GM23248 (cell line): ENCODE measurements around the gene TNS3. TPM values are rescaled to one million over a fixed set of nuclear protein-coding genes. Genes with fewer than 3 reads are reported as not detected.

ENCODE experiments used
- DNase-seq: peaks from one replicate; pipeline ENCODE4 v3.0.0-alpha.2; 2015
- H2AFZ ChIP-seq: fragments of 200-600 bp; sonication (generic); 2 replicates; pipeline ENCODE4 v1.6.1; 2016; ENCODE audit warnings: antibody characterized with exemption
- H3F3A ChIP-seq: fragments of 200-600 bp; sonication (generic); 2 replicates; pipeline ENCODE4 v1.6.1; 2016; ENCODE audit warnings: mild to moderate bottlenecking, antibody characterized with exemption, mixed run types; ENCODE audit not compliant: insufficient read depth
- H3K27ac ChIP-seq: fragments of 200-600 bp; sonication (generic); 2 replicates; pipeline ENCODE4 v1.5.1; 2016; ENCODE audit warnings: mild to moderate bottlenecking
- H3K27me3 ChIP-seq: fragments of 200-600 bp; sonication (generic); replicated peaks from 2 replicates; pipeline ENCODE4 v1.6.1; 2016; ENCODE audit warnings: mild to moderate bottlenecking; ENCODE audit not compliant: insufficient read depth
- H3K36me3 ChIP-seq: fragments of 200-600 bp; sonication (generic); 2 replicates; pipeline ENCODE4 v1.6.1; 2016; ENCODE audit warnings: low read depth, mild to moderate bottlenecking
- H3K4me1 ChIP-seq: fragments of 200-600 bp; sonication (generic); 2 replicates; pipeline ENCODE4 v1.6.1; 2016; ENCODE audit warnings: mild to moderate bottlenecking; ENCODE audit not compliant: insufficient read depth
- H3K4me2 ChIP-seq: fragments of 200-600 bp; sonication (generic); one replicate; pipeline ENCODE4 v1.6.1; 2016; ENCODE audit warnings: mild to moderate bottlenecking; ENCODE audit not compliant: unreplicated experiment
- H3K4me3 ChIP-seq: fragments of 200-600 bp; sonication (generic); 2 replicates; pipeline ENCODE4 v1.5.1; 2016; ENCODE audit warnings: mild to moderate bottlenecking
- H3K79me2 ChIP-seq: fragments of 200-600 bp; sonication (generic); 2 replicates; pipeline ENCODE4 v1.6.1; 2016; ENCODE audit warnings: mild to moderate bottlenecking; ENCODE audit not compliant: insufficient read depth
- H3K9ac ChIP-seq: fragments of 200-600 bp; sonication (generic); 2 replicates; pipeline ENCODE4 v1.6.1; 2016; ENCODE audit warnings: mild to moderate bottlenecking
- H3K9me2 ChIP-seq: fragments of 200-600 bp; sonication (generic); 2 replicates; pipeline ENCODE4 v1.6.1; 2016; ENCODE audit warnings: mixed run types, mild to moderate bottlenecking, moderate library complexity; ENCODE audit not compliant: insufficient read depth
- H3K9me3 ChIP-seq: fragments of 200-600 bp; sonication (generic); one replicate; pipeline ENCODE4 v1.6.1; 2017; ENCODE audit warnings: low read depth
- H4K20me1 ChIP-seq: fragments of 200-600 bp; sonication (generic); 2 replicates; pipeline ENCODE4 v1.6.0; 2016; ENCODE audit not compliant: insufficient read depth
- EZH2 ChIP-seq: fragments of 200-600 bp; sonication (generic); IDR thresholded peaks from 2 replicates; pipeline ENCODE4 v1.6.1; 2018; ENCODE audit warnings: antibody characterized with exemption, mild to moderate bottlenecking; ENCODE audit not compliant: insufficient read depth, poor library complexity, severe bottlenecking
- EZH2phosphoT487 ChIP-seq: fragments of 200-600 bp; sonication (generic); IDR thresholded peaks from 2 replicates; pipeline ENCODE4 v1.6.1; 2018; ENCODE audit warnings: antibody characterized with exemption, moderate library complexity, mild to moderate bottlenecking, low read depth; ENCODE audit not compliant: insufficient read depth
- WGBS, 2 experiments: methylation state at CpG; one replicate each; pipeline ENCODE4 v1.1.6; 2015 to 2017; ENCODE audit warnings: low lambda C conversion rate in 2 of 2, low coverage in 1 of 2; ENCODE audit errors: missing lambda C conversion rate in 2 of 2; 5-methylcytosine and 5-hydroxymethylcytosine counted together
- in situ Hi-C: fragments of 300-500 bp; cut with MboI; formaldehyde crosslinking; loops from 2 replicates; pipeline ENCODE4 v1.15.0; 2020
- polyA plus RNA-seq: library from polyadenylated mRNA; unstranded; fragments of >200 nt; fragmentation: Nextera tagmentation; extraction: Ambion mirVana; gene quantifications from 2 replicates; pipeline ENCODE4 v1.2.1, GENCODE V29; 2016
- total RNA-seq: library from RNA; depleted of rRNA; stranded (reverse); fragments of >200 nt; shearing (Covaris generic); gene quantifications from 2 replicates; pipeline ENCODE4 v1.2.3, GENCODE V29; 2014

Gene TNS3
- total and polyA plus RNA-seq, 2 experiments from 2014 or later: 18.6 to 47.0 TPM

- in situ Hi-C loops: no loop called here
- DNase-seq: peak; percentile 60
- H3F3A ChIP-seq: peaks cover under 1% of the 10 kb centered on the region
- TF ChIP-seq EZH2phosphoT487 (no peak), EZH2 (no peak)
- WGBS, 2 experiments: 62 to 64% methylated on average over 22 of the region's 22 CpGs
- H3K4me3 ChIP-seq: peak overlapping the region; percentile 32
- H3K79me2 ChIP-seq: peaks cover 18% of the 10 kb centered on the region
- 0 out of 2 replicates have a peak overlapping the region, but pooled peaks have one; percentile 4 for H2AFZ ChIP-seq
- H3K27ac ChIP-seq: 0 out of 2 replicates have a peak overlapping the region, but pooled peaks have one; percentile 21
- H3K9ac ChIP-seq: peak overlapping the region; percentile 48
- no peaks in the 10 kb centered on the region for H3K9me2 ChIP-seq
- H3K27me3 ChIP-seq: no peaks in the 10 kb centered on the region
- H4K20me1 ChIP-seq: no peaks in the 10 kb centered on the region
- H3K4me2 ChIP-seq: peak overlapping the region; percentile 33
- peaks cover 25% of the 10 kb centered on the region for H3K4me1 ChIP-seq
- H3K36me3 ChIP-seq: no peaks in the 10 kb centered on the region
- H3K9me3 ChIP-seq: no peaks in the 10 kb centered on the region
Measured at GRCh38 chr7:47540387-47541350, 41.2 kb downstream of the TNS3 start.

- peaks cover 18% of the 10 kb centered on the region for H3K79me2 ChIP-seq
- H3K4me3 ChIP-seq: peak overlapping the region; percentile 32; the same call in 1 of the 2 replicates
- no peaks in the 10 kb centered on the region for H3K9me2 ChIP-seq
- no peaks in the 10 kb centered on the region for H3K9me3 ChIP-seq
- H2AFZ ChIP-seq: 0 out of 2 replicates have a peak overlapping the region, but pooled peaks have one; percentile 4
- in situ Hi-C loops: no loop called here
- no peak for TF ChIP-seq EZH2phosphoT487
- no peak for TF ChIP-seq EZH2
- H4K20me1 ChIP-seq: no peaks in the 10 kb centered on the region
- no peaks in the 10 kb centered on the region for H3K36me3 ChIP-seq
- no peaks in the 10 kb centered on the region for H3K27me3 ChIP-seq
- H3K27ac ChIP-seq: 0 out of 2 replicates have a peak overlapping the region, but pooled peaks have one; percentile 21
- peak overlapping the region; percentile 33 for H3K4me2 ChIP-seq
- peaks cover 7% of the 10 kb centered on the region for H3F3A ChIP-seq
- H3K9ac ChIP-seq: peak overlapping the region; percentile 48
- peaks cover 32% of the 10 kb centered on the region for H3K4me1 ChIP-seq
- DNase-seq: no peak
- WGBS, 2 experiments: 57 to 66% methylated on average over 4 of the region's 4 CpGs
Measured at GRCh38 chr7:47540053-47540386, 41.9 kb downstream of the TNS3 start.

- no peaks in the 10 kb centered on the region for H4K20me1 ChIP-seq
- H3K4me1 ChIP-seq: peaks cover 32% of the 10 kb centered on the region
- no peak overlapping the region for H3K4me3 ChIP-seq
- H3K9me2 ChIP-seq: no peaks in the 10 kb centered on the region
- TF ChIP-seq EZH2 (no peak), EZH2phosphoT487 (no peak)
- H3K9ac ChIP-seq: peak overlapping the region; percentile 48
- H3K9me3 ChIP-seq: no peaks in the 10 kb centered on the region
- peaks cover 20% of the 10 kb centered on the region for H3K79me2 ChIP-seq
- in situ Hi-C loops: no loop called here
- peak overlapping the region; percentile 33 for H3K4me2 ChIP-seq
- WGBS, 2 experiments: 84 to 87% methylated on average over 9 of the region's 9 CpGs
- no peaks in the 10 kb centered on the region for H3K27me3 ChIP-seq
- H3F3A ChIP-seq: peaks cover 11% of the 10 kb centered on the region
- peak; percentile 66 for DNase-seq
- H3K36me3 ChIP-seq: no peaks in the 10 kb centered on the region
- 0 out of 2 replicates have a peak overlapping the region, but pooled peaks have one; percentile 21 for H3K27ac ChIP-seq
- H2AFZ ChIP-seq: no peak overlapping the region
Measured at GRCh38 chr7:47539398-47540052, 42.4 kb downstream of the TNS3 start.

GRCh38 chr7:47538846-47539311, 43.0 kb downstream of the TNS3 start:
- Histone ChIP-seq H3K27ac (no peak overlapping the region), H3K4me2 (no peak overlapping the region), H2AFZ (no peak overlapping the region), H3K4me1 (peaks cover 32% of the 10 kb centered on the region), H3K4me3 (no peak overlapping the region), H3K36me3 (no peaks in the 10 kb centered on the region), H3F3A (peaks cover 13% of the 10 kb centered on the region), H3K9ac (no peak overlapping the region), H4K20me1 (no peaks in the 10 kb centered on the region), H3K27me3 (no peaks in the 10 kb centered on the region), H3K9me3 (no peaks in the 10 kb centered on the region), H3K79me2 (peaks cover 26% of the 10 kb centered on the region), H3K9me2 (no peaks in the 10 kb centered on the region)
- TF ChIP-seq EZH2phosphoT487 (no peak), EZH2 (no peak)
- no peak for DNase-seq
- in situ Hi-C loops: no loop called here
- 80 to 82% methylated on average over 5 of the region's 5 CpGs for WGBS, 2 experiments
